Osteocyte (in vitro differentiated cells): ENCODE measurements around the gene VKORC1. TPM values are rescaled to one million over a fixed set of nuclear protein-coding genes. Genes with fewer than 3 reads are reported as not detected.

Experiments
- DNase-seq: peaks from one replicate; pipeline ENCODE4 v3.0.0; 2021; ENCODE audit warnings: mixed read lengths; ENCODE audit not compliant: unreplicated experiment; ENCODE audit errors: extremely low spot score
- H3K27ac Mint-ChIP-seq: one replicate; pipeline ENCODE4 v1.8.0; 2021; ENCODE audit warnings: mild to moderate bottlenecking, mixed read lengths; ENCODE audit not compliant: unreplicated experiment
- H3K27me3 Mint-ChIP-seq: one replicate; pipeline ENCODE4 v1.8.0; 2021; ENCODE audit warnings: mixed read lengths; ENCODE audit not compliant: unreplicated experiment
- H3K36me3 Mint-ChIP-seq: one replicate; pipeline ENCODE4 v1.8.0; 2021; ENCODE audit warnings: mixed read lengths; ENCODE audit not compliant: unreplicated experiment
- H3K4me1 Mint-ChIP-seq: one replicate; pipeline ENCODE4 v1.8.0; 2021; ENCODE audit warnings: mixed read lengths; ENCODE audit not compliant: unreplicated experiment
- H3K4me3 Mint-ChIP-seq: one replicate; pipeline ENCODE4 v1.8.0; 2021; ENCODE audit warnings: mild to moderate bottlenecking, moderate library complexity, mixed read lengths; ENCODE audit not compliant: unreplicated experiment
- H3K9me3 Mint-ChIP-seq: one replicate; pipeline ENCODE4 v1.8.0; 2021; ENCODE audit warnings: mixed read lengths; ENCODE audit not compliant: unreplicated experiment
- CTCF ChIP-seq: fragments of 200-600 bp; sonication (generic); IDR thresholded peaks from 2 replicates; pipeline ENCODE4 v1.5.0; 2021; ENCODE audit warnings: antibody characterized with exemption, mild to moderate bottlenecking, moderate library complexity
- total RNA-seq: library from RNA; stranded (reverse); gene quantifications from 2 replicates; pipeline ENCODE4 v1.2.1, GENCODE V29; 2021

Gene VKORC1
- total RNA-seq, 1 donor from 2014 or later, result 141 TPM

GRCh38 chr16:31129568-31130335, 35.2 kb upstream of the VKORC1 start:
- TF ChIP-seq CTCF, result no peak
- Mint-ChIP-seq H3K9me3 (no peaks in the 10 kb centered on the region), H3K4me3 (no peak overlapping the region), H3K27ac (no peak overlapping the region), H3K36me3 (peaks cover 7% of the 10 kb centered on the region), H3K27me3 (no peaks in the 10 kb centered on the region), H3K4me1 (peaks cover 4% of the 10 kb centered on the region)
- DNase-seq, result no peak

- H3K9me3 Mint-ChIP-seq, result no peaks in the 10 kb centered on the region
- H3K27me3 Mint-ChIP-seq, result no peaks in the 10 kb centered on the region
- no peak overlapping the region for H3K4me3 Mint-ChIP-seq
- peaks cover 7% of the 10 kb centered on the region for H3K36me3 Mint-ChIP-seq
- peak overlapping the region; percentile 47 for H3K27ac Mint-ChIP-seq
- H3K4me1 Mint-ChIP-seq, result no peaks in the 10 kb centered on the region
- no peak for TF ChIP-seq CTCF
- no peak for DNase-seq
Measured at GRCh38 chr16:31128711-31129567, 34.3 kb upstream of the VKORC1 start.

GRCh38 chr16:31127182-31127581, 32.6 kb upstream of the VKORC1 start:
- Mint-ChIP-seq H3K4me1 (no peaks in the 10 kb centered on the region), H3K4me3 (no peak overlapping the region), H3K36me3 (peaks cover 7% of the 10 kb centered on the region), H3K27ac (no peak overlapping the region), H3K9me3 (no peaks in the 10 kb centered on the region), H3K27me3 (no peaks in the 10 kb centered on the region)
- no peak for DNase-seq
- no peak for TF ChIP-seq CTCF

GRCh38 chr16:31125844-31126243, 31.2 kb upstream of the VKORC1 start:
- Mint-ChIP-seq H3K4me1 (no peaks in the 10 kb centered on the region), H3K36me3 (peaks cover 12% of the 10 kb centered on the region), H3K4me3 (no peak overlapping the region), H3K9me3 (no peaks in the 10 kb centered on the region), H3K27me3 (no peaks in the 10 kb centered on the region), H3K27ac (no peak overlapping the region)
- DNase-seq, result no peak
- TF ChIP-seq CTCF, result no peak

GRCh38 chr16:31120129-31120528, 25.5 kb upstream of the VKORC1 start:
- Mint-ChIP-seq H3K4me3 (no peak overlapping the region), H3K36me3 (peaks cover 15% of the 10 kb centered on the region)

More at GRCh38 chr16:31120129-31120528, 25.5 kb upstream of the VKORC1 start:
- Mint-ChIP-seq H3K27me3 (no peaks in the 10 kb centered on the region), H3K27ac (no peak overlapping the region), H3K4me1 (peaks cover 13% of the 10 kb centered on the region), H3K9me3 (no peaks in the 10 kb centered on the region)
- no peak for TF ChIP-seq CTCF
- DNase-seq, result no peak
